AG04449 (cell line): ENCODE results near the gene SPTAN1.

Experiments used
- CTCF ChIA-PET: fragments of 350-600 bp; formaldehyde crosslinking; extraction: SDS; loops from one replicate; lab custom pipeline; 2021; ENCODE audit warnings: antibody characterized with exemption; lab: Yijun Ruan, JAX
- POLR2A ChIA-PET: fragments of 400-600, 350-600 bp; formaldehyde crosslinking; extraction: SDS; loops from one replicate; lab custom pipeline; 2020; ENCODE audit warnings: antibody characterized with exemption, inconsistent platforms; lab: Yijun Ruan, JAX
- DNase-seq: peaks from one replicate; pipeline ENCODE4 v3.0.0-alpha.2; 2010; ENCODE audit warnings: low read depth, low spot score
- H3K4me3 ChIP-seq: 2 replicates; pipeline ENCODE4 v1.5.1; 2011; ENCODE audit warnings: low read depth, mild to moderate bottlenecking, control low read depth, low read length
- CTCF ChIP-seq: IDR thresholded peaks from one replicate; pipeline ENCODE4 v1.5.1; 2011; ENCODE audit warnings: mild to moderate bottlenecking, moderate library complexity, low read length, control low read depth, inconsistent platforms; ENCODE audit not compliant: insufficient read depth; ENCODE audit errors: missing control alignments

Gene SPTAN1

GRCh38 chr9:128651798-128652197 lies 99.4 kb downstream of the SPTAN1 start:
- DNase-seq = no peak

DNA sequence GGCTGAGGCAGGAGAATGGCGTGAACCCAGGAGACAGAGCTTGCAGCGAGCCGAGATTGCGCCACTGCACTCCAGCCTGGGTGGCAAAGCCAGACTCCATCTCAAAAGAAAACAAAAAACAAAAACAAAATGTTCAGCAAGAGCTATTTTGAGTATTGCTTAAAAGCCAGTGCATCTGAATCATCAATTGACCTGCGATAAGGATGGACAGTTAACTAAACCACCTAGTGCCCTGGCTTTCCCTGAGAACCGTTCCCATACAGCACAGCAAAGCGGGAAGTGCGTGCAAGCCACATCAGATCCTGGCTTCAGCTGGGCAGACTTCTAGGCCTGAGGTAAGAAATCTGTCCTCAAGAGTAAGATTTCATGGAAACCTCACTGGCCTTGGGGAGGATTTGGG lies 101.5 kb downstream of the SPTAN1 start:
- DNase-seq = no peak
- no peak overlapping the region for H3K4me3 ChIP-seq
- no peak for TF ChIP-seq CTCF
- CTCF ChIA-PET = interaction anchor here (0.7 to 1.6 kb wide), 5 partner anchors 16 to 276 kb away, joined by 3 read pairs; partner anchors contain the start of gene ENDOG
- POLR2A ChIA-PET = no interaction called here

More at GRCh38 chr9:128651798-128652197, 99.4 kb downstream of the SPTAN1 start:
- no peak overlapping the region for H3K4me3 ChIP-seq
- TF ChIP-seq CTCF = no peak
- CTCF ChIA-PET = interaction anchor here (1.1 kb wide), 1 partner anchor 16 kb away, joined by 5 read pairs; no protein-coding TSS in a partner anchor
- POLR2A ChIA-PET = no interaction called here

DNA sequence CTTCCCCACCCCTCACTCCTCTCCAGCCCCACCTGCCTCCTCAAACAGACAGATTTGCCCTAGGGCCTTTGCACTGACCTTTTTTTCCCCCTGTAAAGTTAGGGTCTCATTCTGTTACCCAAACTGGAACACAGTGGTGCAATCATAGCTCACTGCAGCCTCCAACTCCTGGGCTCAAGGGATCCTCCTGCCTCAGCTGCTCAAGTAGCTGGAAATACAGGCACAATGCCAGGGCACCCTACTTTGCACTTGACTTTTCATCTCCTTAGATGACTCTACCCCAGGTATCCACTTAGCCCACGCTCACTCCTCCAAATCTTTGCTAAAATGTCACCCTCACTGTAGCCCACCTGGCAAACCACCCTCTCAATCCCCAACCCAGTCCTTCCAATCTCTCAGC lies 102.1 kb downstream of the SPTAN1 start:
- ChIA-PET POLR2A (no interaction called here), CTCF (interaction anchor here (1.0 to 1.6 kb wide), 3 partner anchors 50 to 276 kb away, joined by 3 read pairs; partner anchors contain the start of gene ENDOG)
- no peak overlapping the region for H3K4me3 ChIP-seq
- no peak for TF ChIP-seq CTCF
- DNase-seq = no peak

GRCh38 chr9:128656416-128657343 lies 104.3 kb downstream of the SPTAN1 start, which contains the start of gene DYNC2I2:
TSS of gene DYNC2I2 (minus strand) at chr9:128656847. CDS start at chr9:128656726, 121 bp downstream.
- ChIA-PET POLR2A (interaction anchor here (0.5 to 0.8 kb wide), 2 partner anchors 32 to 103 kb away, joined by 3 read pairs; partner anchors contain the start of gene SET), CTCF (interaction anchor here (0.9 to 2.0 kb wide), 3 partner anchors 21 to 162 kb away, joined by 4 read pairs; partner anchors contain the start of genes ENDOG and PKN3)
- peak; percentile 40 for DNase-seq
- TF ChIP-seq CTCF = no peak
- H3K4me3 ChIP-seq = peak within 1 kb of the TSS; percentile 70

DNA sequence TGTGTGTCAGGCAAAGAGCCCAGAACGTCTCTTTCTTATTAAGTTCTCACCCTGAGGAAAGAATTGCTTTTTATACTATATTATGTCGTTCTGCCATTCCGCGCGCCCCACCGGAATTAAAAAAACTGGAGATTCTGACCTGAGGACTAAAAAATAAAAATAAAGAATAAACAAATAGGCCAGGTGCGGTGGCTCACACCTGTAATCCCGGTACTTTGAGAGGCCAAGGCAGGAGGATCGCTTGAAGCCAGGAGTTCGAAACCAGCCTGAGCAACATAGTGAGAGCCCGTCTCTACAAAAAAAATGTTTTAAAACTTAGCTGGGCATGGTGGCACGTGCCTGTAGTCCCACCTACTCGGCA lies 104.9 kb downstream of the SPTAN1 start:
- ChIA-PET POLR2A (interaction anchor here (0.5 to 0.8 kb wide), 2 partner anchors 32 to 104 kb away, joined by 3 read pairs; partner anchors contain the start of gene SET), CTCF (interaction anchor here (0.9 to 2.0 kb wide), 3 partner anchors 21 to 161 kb away, joined by 4 read pairs; partner anchors contain the start of genes ENDOG and PKN3)
- TF ChIP-seq CTCF = no peak
- DNase-seq = no peak
- H3K4me3 ChIP-seq = no peak overlapping the region; the same call in 1 of the 2 replicates
